Measurements from ENCODE around the gene KRTAP19-2. TPM values are rescaled to one million over a fixed set of nuclear protein-coding genes. Genes with fewer than 3 reads are reported as not detected.

KRTAP19-2 gene
- total RNA-seq, 1 donor from 2014 or later, result not detected

DNA sequence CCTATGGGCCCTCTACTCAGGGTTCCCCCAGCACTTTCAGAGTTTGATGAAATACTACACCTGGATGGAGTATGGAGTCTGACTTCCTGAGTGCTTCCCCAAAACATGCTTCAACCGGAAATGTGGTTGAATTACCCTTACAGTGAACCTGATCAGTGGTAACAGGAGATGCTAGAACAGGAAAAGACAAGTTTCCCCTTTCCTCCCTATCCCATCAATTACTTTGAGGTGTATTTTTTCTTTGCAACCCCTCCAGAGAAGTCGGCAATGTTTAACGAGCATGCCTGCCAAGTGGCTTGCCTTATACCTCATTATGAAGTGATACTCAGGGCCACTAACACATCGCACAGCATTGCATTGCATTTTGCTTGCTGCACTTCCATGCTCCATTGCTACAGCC, 40.2 kb downstream of the KRTAP19-2 start:
- Mint-ChIP-seq H3K27me3 (ENCODE audit: unreplicated experiment) (peaks cover 2% of the 10 kb centered on the region), H3K4me1 (ENCODE audit: low read depth, unreplicated experiment) (peaks cover 2% of the 10 kb centered on the region), H3K9me3 (ENCODE audit: unreplicated experiment) (no peaks in the 10 kb centered on the region), H3K27ac (ENCODE audit: unreplicated experiment) (no peak overlapping the region), H3K36me3 (ENCODE audit: unreplicated experiment) (no peaks in the 10 kb centered on the region), H3K4me3 (ENCODE audit: unreplicated experiment) (no peak overlapping the region)
- DNase-seq, result no peak
- TF ChIP-seq, protein P1, sequence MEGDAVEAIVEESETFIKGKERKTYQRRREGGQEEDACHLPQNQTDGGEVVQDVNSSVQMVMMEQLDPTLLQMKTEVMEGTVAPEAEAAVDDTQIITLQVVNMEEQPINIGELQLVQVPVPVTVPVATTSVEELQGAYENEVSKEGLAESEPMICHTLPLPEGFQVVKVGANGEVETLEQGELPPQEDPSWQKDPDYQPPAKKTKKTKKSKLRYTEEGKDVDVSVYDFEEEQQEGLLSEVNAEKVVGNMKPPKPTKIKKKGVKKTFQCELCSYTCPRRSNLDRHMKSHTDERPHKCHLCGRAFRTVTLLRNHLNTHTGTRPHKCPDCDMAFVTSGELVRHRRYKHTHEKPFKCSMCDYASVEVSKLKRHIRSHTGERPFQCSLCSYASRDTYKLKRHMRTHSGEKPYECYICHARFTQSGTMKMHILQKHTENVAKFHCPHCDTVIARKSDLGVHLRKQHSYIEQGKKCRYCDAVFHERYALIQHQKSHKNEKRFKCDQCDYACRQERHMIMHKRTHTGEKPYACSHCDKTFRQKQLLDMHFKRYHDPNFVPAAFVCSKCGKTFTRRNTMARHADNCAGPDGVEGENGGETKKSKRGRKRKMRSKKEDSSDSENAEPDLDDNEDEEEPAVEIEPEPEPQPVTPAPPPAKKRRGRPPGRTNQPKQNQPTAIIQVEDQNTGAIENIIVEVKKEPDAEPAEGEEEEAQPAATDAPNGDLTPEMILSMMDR (IDR thresholded peaks at IDR 0.05; ENCODE audit: partially characterized antibody, unreplicated experiment), result no peak

GRCh38 chr21:30444204-30444603, 43.0 kb downstream of the KRTAP19-2 start:
- Mint-ChIP-seq H3K4me1 (ENCODE audit: low read depth, unreplicated experiment) (no peaks in the 10 kb centered on the region), H3K4me3 (ENCODE audit: unreplicated experiment) (no peak overlapping the region), H3K36me3 (ENCODE audit: unreplicated experiment) (no peaks in the 10 kb centered on the region), H3K9me3 (ENCODE audit: unreplicated experiment) (no peaks in the 10 kb centered on the region), H3K27ac (ENCODE audit: unreplicated experiment) (no peak overlapping the region), H3K27me3 (ENCODE audit: unreplicated experiment) (peaks cover 2% of the 10 kb centered on the region)
- DNase-seq, result no peak
- TF ChIP-seq, protein P1 (IDR thresholded peaks at IDR 0.05; ENCODE audit: partially characterized antibody, unreplicated experiment), result no peak

- no peak for DNase-seq
- H3K27me3 Mint-ChIP-seq (ENCODE audit: unreplicated experiment), result peaks cover 2% of the 10 kb centered on the region
Measured at GRCh38 chr21:30443226-30443625, 44.0 kb downstream of the KRTAP19-2 start.

DNA sequence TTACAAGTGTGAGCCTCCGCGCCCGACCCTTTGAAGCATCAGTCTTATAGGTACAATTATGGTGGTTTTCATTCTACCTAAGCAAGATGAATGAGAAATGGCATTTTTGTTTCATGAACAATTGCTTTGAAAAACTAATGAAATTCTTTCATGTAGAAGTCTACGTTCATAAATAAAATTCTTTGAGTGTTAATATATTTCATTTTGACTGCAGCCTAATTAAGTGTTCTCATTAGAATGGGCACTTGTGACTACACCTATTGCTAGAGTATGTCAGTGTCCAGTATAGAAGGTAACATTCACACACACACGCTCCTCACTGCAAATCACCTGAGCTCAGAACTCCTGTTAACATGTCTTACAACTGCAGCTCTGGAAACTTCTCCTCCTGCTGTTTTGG, 47.3 kb downstream of the KRTAP19-2 start, which contains the start of gene KRTAP15-1:
Gene KRTAP15-1 (plus strand): TSS at position 301 of the 400 bp plus-strand sequence. CDS start 53 bp downstream, at position 354.
- no peaks in the 10 kb centered on the region for H3K4me1 Mint-ChIP-seq (ENCODE audit: low read depth, unreplicated experiment)
- H3K9me3 Mint-ChIP-seq (ENCODE audit: unreplicated experiment), result no peaks in the 10 kb centered on the region
- no peak within 1 kb of the TSS for H3K27ac Mint-ChIP-seq (ENCODE audit: unreplicated experiment)
- TF ChIP-seq, protein P1 (IDR thresholded peaks at IDR 0.05; ENCODE audit: partially characterized antibody, unreplicated experiment), result no peak
- peaks cover 2% of the 10 kb centered on the region for H3K27me3 Mint-ChIP-seq (ENCODE audit: unreplicated experiment)
- no peak within 1 kb of the TSS for H3K4me3 Mint-ChIP-seq (ENCODE audit: unreplicated experiment)
- DNase-seq, result no peak
- H3K36me3 Mint-ChIP-seq (ENCODE audit: unreplicated experiment), result no peaks in the 10 kb centered on the region

More at GRCh38 chr21:30443226-30443625, 44.0 kb downstream of the KRTAP19-2 start:
- TF ChIP-seq, protein P1 (IDR thresholded peaks at IDR 0.05; ENCODE audit: partially characterized antibody, unreplicated experiment), result no peak
- Mint-ChIP-seq H3K4me3 (ENCODE audit: unreplicated experiment) (no peak overlapping the region), H3K36me3 (ENCODE audit: unreplicated experiment) (no peaks in the 10 kb centered on the region), H3K9me3 (ENCODE audit: unreplicated experiment) (no peaks in the 10 kb centered on the region), H3K4me1 (ENCODE audit: low read depth, unreplicated experiment) (no peaks in the 10 kb centered on the region), H3K27ac (ENCODE audit: unreplicated experiment) (no peak overlapping the region)

Other genes with a start within 250 kb of the KRTAP19-2 start
- not detected for gene KRTAP24-1, start 204.5 kb downstream of the KRTAP19-2 start, total RNA-seq (ENCODE audit: unreplicated experiment)
- gene KRTAP25-1, start 197.9 kb downstream of the KRTAP19-2 start, total RNA-seq (ENCODE audit: unreplicated experiment), result not detected
- gene KRTAP26-1, start 167.1 kb downstream of the KRTAP19-2 start, total RNA-seq (ENCODE audit: unreplicated experiment), result not detected
- gene KRTAP27-1, start 149.7 kb downstream of the KRTAP19-2 start, total RNA-seq (ENCODE audit: unreplicated experiment), result not detected
- not detected for gene KRTAP23-1, start 138.8 kb downstream of the KRTAP19-2 start, total RNA-seq (ENCODE audit: unreplicated experiment)
- not detected for gene KRTAP13-2, start 115.2 kb downstream of the KRTAP19-2 start, total RNA-seq (ENCODE audit: unreplicated experiment)
- gene KRTAP13-1, start 91.4 kb downstream of the KRTAP19-2 start, total RNA-seq (ENCODE audit: unreplicated experiment), result not detected
- gene KRTAP13-3, start 61.5 kb downstream of the KRTAP19-2 start, total RNA-seq (ENCODE audit: unreplicated experiment), result not detected
- not detected for gene KRTAP13-4, start 57.2 kb downstream of the KRTAP19-2 start, total RNA-seq (ENCODE audit: unreplicated experiment)
- not detected for gene KRTAP15-1, start 47.2 kb downstream of the KRTAP19-2 start, total RNA-seq (ENCODE audit: unreplicated experiment)
- gene KRTAP19-1, start 7.1 kb downstream of the KRTAP19-2 start, total RNA-seq (ENCODE audit: unreplicated experiment), result not detected
- not detected for gene KRTAP19-3, start 4.6 kb upstream of the KRTAP19-2 start, total RNA-seq (ENCODE audit: unreplicated experiment)
- gene KRTAP19-4, start 9.7 kb upstream of the KRTAP19-2 start, total RNA-seq (ENCODE audit: unreplicated experiment), result not detected
- not detected for gene KRTAP19-5, start 14.7 kb upstream of the KRTAP19-2 start, total RNA-seq (ENCODE audit: unreplicated experiment)
- not detected for gene KRTAP19-6, start 54.4 kb upstream of the KRTAP19-2 start, total RNA-seq (ENCODE audit: unreplicated experiment)
- not detected for gene KRTAP19-7, start 73.9 kb upstream of the KRTAP19-2 start, total RNA-seq (ENCODE audit: unreplicated experiment)
- not detected for gene KRTAP22-2, start 103.0 kb upstream of the KRTAP19-2 start, total RNA-seq (ENCODE audit: unreplicated experiment)
- gene KRTAP6-3, start 105.0 kb upstream of the KRTAP19-2 start, total RNA-seq (ENCODE audit: unreplicated experiment), result not detected
- gene KRTAP6-2, start 111.5 kb upstream of the KRTAP19-2 start, total RNA-seq (ENCODE audit: unreplicated experiment), result not detected
- not detected for gene KRTAP22-1, start 113.7 kb upstream of the KRTAP19-2 start, total RNA-seq (ENCODE audit: unreplicated experiment)
- gene KRTAP6-1, start 126.5 kb upstream of the KRTAP19-2 start, total RNA-seq (ENCODE audit: unreplicated experiment), result not detected
- not detected for gene KRTAP20-1, start 129.0 kb upstream of the KRTAP19-2 start, total RNA-seq (ENCODE audit: unreplicated experiment)
- not detected for gene KRTAP20-4, start 133.2 kb upstream of the KRTAP19-2 start, total RNA-seq (ENCODE audit: unreplicated experiment)
- gene KRTAP20-2, start 147.8 kb upstream of the KRTAP19-2 start, total RNA-seq (ENCODE audit: unreplicated experiment), result not detected
- gene KRTAP20-3, start 155.4 kb upstream of the KRTAP19-2 start, total RNA-seq (ENCODE audit: unreplicated experiment), result not detected
- not detected for gene KRTAP21-3, start 231.3 kb upstream of the KRTAP19-2 start, total RNA-seq (ENCODE audit: unreplicated experiment)